OCI-LY3 (cell line): ENCODE results near the gene CHD9.
"Not testable (repeated sequence)": the region's sequence is repeated elsewhere in the genome, so short reads cannot be mapped to it uniquely, and the experiment has no call there.

Experiments used
- CTCF ChIP-seq: fragments of 200-600, 300-600 bp; sonication (generic); IDR thresholded peaks from 2 replicates; pipeline ENCODE4 v1.5.1; 2014; ENCODE audit warnings: antibody characterized with exemption, low read length, low read depth
- EZH2phosphoT487 ChIP-seq: fragments of 200-600 bp; shearing (Covaris generic); IDR thresholded peaks from 2 replicates; pipeline ENCODE4 v1.6.1; 2018; ENCODE audit warnings: antibody characterized with exemption, mixed run types, low read depth

- TF ChIP-seq CTCF, EZH2phosphoT487: not testable (repeated sequence)
Measured at GRCh38 chr16:53036711-53037110, 18.1 kb upstream of the CHD9 start.
